Femur (tissue), 1 donor: ENCODE data around the gene ARMC10.
"Not testable (repeated sequence)": the region's sequence is repeated elsewhere in the genome, so short reads cannot be mapped to it uniquely, and the experiment has no call there.

Experiments used
- DNase-seq: peaks from one replicate; pipeline ENCODE4 v3.0.0-alpha.2; 2017

The ARMC10 gene

DNA sequence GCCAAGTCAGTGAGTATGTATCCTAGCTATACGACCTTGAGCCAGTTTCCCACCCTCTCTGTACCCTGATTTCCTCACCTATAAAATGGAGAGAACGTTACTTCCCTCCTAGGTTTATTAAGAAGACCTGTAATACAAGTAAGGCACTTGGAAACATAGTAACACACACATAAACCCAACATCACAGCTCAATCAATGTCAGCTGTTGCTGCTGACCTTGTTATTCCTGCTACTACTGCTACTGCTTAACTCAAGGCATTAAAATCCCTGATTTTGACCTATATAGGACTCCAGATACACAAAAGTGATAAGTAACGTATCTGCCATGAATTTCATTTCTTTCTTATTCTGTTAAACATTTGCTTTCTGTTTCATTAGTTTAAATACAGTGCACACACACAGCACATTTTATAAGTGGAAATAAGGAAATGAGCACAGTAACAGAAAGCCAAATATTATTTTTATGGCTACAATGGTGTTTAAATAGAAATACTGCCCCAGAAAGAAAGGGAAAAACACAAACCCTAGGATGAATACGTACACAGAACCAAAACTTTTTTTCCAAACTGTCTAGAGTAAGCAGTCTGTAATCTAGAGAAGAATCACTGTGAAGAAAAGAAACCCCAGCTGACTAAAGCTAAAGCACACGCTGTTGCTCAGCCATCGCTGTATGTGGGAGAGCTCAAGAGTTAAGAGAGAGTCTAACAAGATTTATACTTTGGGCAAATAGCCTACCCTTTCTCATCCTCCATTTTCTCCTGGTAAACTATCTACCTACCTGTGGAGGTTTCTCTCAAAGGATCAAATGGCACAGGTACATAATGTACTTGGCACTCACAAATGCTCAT lies 55.0 kb downstream of the ARMC10 start:
- DNase-seq, result no peak

DNA sequence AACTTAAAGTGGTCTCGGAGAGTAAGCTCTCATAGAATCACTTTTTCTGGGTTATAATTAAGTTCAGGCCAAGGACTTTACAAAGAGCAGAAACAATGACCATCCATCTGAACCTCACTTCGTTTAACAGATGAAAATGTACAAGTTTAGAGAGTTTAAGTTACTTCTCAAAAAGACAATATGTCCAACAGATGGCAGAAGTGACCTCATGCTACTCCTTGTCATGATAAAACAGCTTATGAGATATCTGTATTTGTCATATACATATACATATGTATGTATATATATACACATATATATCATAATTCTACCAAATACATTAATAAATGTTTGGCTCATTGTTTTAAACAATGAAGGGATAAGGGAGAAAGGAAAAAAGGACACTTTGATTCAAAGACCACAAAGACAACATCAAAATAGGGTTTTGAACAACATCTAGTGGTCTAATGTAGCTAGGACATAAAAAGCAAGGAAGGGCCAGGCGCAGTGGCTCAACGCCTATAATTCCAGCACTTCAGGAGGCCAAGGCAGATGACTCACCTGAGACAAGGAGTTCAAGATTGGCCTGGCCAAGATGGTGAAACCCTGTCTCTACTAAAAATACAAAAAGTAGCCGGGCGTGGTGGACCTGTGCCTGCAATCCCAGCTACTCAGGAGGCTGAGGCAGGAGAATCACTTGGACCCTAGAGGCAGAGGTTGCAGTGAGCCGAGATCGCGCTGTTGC lies 56.1 kb downstream of the ARMC10 start:
- no peak for DNase-seq

DNA sequence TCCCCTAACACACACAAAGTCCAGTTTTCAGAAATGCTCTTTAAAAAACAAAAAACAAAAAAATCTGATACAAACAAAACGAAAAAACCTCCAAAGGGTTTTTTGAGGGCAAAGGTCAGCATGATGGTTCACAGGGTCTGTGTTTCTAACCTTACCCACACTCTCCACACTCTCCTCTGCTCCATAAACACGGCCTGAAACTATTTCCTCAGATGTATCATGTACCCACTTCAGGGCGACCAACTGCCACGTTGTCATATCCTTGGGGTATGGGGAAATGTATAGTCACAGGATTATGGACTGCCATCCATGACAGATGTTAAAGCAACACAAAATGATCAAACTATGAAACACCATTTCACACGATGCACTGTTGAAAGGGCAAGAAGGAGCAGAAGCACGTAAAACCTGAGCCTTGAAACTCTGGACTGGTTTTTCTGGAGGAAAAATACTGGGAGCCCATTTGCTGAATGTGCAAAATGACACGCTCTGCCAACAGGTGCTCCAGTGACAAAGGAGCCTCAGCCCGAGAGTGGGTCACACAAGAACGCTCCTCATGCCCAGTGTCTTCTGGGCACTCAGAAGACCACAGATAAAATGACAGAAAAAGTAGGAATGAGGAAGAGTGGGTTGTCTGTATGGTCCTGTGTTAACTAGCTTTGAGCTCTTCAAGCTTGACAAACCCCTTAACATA lies 58.2 kb downstream of the ARMC10 start:
- no peak for DNase-seq

DNA sequence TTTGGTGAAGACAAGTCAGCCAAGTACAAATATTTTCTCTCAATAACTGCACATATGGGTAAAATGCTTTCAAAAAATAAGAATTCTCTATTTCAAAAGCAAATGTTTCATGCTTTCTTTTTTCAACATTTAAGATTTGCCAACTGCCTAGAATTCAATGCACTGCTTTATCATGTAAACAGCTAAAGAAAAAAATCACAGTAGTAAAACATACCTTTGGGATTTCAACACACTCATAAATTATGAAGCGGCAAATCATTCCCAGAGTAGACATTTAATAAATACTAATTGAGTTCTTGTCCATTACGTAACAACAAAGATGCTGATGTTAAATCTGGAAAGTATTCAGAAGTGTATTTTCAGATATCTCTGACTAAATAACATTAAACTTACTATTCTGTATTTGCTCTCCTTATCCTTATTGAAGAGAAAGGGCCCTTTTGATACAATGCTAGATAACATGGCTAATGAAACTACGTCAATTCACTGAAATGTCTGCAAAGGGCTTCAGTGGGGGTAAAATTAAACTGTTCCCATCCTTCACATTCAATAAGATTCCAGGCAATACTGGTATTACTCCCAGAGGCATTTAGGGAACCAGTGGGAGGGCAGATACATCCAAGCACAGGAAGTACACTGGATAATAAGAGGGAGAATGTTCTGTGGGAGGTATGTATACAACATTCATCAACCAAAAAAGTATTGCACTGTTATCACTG lies 60.1 kb downstream of the ARMC10 start:
- DNase-seq, result no peak

DNA sequence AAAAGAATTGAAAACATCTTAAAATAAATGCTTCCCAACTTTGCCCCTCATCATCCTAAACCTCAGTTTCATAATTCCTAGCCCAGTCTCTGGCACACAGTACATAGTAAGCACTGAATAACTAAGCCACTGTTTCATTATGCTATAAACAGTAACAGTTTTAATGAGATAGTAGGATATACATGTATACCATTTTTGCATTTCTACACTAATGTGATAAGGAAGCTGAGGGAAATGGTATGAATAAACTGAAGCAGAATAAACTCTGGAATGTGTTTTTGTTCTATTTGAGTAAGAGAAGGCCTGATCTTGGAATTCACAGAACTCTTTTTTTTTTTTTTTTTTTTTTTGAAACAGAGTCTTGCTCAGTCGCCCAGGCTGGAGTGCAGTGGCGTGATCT lies 65.1 kb downstream of the ARMC10 start:
- DNase-seq, result no peak

DNA sequence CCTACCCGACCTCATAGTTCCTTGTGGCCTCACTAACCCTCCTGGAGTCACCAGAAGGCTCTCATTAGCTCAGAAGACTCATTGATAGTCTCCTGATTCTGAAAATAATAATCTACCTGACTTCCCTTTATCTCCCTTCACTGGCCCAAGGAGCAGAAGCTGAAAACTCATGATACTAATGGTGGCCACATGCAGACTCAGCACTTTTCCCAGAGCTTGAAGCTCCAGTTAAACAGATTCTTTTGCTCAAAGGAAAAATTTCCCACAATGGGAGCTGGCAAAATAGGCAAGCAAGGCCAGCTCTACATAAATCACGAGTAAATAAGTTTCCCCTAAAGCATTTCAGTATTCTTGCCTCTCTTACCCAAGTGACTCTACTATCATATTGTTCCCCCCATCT lies 65.7 kb downstream of the ARMC10 start:
- no peak for DNase-seq

DNA sequence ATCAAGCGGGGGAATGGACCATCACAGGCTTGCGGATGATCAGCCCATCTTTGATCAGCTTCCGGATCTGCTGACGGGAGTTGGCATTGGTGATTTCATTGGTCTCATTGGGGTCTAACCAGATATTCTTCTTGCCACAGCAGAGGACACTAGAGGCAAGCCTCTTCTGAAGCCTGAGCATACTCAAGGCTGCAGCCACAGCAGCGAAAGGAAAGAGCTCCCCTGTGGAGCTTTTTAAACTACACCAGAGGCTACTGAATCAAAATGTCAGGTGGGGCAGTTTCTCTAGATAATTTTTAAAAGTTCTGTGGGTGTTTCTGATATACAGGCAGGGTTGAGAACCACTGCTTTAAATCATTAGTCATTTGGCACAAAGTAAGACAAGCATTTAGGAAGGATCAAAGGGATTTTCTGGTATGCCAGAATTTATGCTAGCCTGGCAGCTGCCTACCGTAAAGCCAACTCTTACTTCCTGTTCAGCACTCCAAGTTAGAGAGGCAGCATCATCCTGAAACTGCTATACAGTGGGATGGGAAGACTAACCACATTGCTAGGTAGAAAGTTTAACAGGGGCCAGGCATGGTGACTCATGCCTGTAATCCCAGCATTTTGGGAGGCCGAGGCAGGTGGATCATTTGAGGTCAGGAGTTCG lies 66.9 kb downstream of the ARMC10 start:
- DNase-seq, result no peak

DNA sequence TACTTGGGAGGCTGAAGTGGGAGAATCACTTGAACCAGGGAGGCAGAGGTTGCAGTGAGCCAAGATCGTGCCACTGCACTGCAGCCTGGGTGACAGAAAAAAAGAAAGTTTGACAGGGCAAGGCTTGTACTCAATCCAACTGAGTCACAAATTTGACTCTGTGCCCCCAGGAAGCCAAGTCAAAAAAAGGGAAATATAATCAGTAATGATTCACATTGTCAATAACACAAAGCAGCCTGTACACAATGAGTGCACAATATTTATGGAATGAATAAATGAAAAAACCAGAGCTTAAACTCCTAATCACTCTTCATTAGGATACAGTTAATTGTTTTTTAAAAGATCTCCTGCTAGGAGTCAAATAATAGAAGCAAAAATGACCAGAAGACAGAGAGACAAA lies 67.6 kb downstream of the ARMC10 start:
- DNase-seq, result no peak

DNA sequence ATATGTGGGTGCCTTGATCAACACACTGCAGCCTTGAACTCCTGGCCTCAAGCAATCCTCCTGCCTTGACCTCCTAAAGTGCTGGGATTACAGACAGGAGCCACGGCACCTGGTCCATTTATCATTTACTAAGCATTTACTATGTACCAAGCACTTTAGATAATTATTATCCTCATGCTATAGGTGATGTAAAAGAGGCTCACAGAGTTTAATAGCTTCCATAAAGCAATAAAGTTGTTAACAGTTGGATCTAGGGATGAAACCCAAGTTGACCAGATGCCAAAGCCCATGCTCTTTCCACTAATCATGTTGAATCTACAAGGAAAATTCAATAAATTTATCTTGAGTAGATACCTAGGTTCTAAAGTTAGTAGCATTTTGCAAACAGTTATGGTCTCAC lies 68.9 kb downstream of the ARMC10 start:
- DNase-seq, result no peak

DNA sequence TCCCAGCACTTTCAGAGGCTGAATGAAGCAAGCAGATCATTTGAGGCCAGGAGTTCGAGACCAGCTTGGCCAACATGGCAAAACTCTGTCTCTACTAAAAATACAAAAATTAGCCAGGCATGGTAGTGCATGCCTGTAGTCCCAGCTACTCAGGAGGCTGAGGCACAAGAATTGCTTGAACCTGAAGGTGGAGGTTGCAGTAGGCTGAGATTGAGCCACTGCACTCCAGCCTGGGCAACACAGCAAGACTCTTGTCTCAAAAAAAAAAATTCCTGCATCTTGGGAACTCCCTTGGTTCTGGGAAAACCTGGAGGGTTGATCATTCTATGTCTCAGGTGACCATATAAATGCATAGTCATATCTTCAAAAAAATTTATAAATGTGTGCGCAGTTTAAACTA lies 69.8 kb downstream of the ARMC10 start:
- not testable (repeated sequence) for DNase-seq

DNA sequence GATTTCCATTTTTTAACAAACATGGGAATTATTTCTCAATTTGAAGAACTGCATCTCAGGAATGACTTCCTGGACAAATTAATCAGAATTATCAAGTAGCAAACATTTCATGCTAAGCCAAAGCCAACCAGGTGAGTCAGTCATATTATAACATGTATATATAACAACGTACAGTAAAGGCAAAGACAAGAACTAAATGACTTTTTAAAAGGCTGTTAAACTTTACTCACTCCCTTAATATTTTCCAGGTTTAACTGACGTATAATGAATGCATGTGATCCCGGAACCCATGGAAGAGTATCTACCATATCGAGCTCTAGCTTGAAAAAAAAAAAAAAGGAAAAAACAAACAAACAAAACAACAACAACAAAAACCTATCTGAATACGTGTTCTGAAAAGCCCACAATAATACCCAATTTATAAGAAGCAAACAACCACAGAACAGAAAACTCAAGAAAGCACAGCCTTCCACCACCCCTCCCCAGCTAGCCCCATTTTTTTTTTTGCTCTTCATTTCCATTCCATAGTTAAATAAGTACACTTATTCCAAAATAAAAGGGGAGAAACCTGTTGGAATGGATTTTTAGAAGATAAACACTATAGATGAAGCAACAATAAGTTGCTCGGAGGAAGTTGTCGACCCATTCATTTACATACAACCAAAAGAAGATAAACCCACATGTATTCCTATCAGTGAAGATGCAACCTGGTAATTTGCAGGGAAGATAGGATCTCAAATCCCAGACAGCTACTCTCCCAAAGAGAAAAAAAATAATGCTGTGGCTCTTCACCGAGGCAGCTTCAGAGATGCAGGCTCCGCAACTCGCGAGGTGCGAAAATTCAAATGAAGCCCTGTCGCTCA lies 73.4 kb downstream of the ARMC10 start:
- no peak for DNase-seq
